Lung (tissue), 12 donors: ENCODE results near the gene COQ10B. TPM values are rescaled to one million over a fixed set of nuclear protein-coding genes. Genes with fewer than 3 reads are reported as not detected.

ENCODE experiments used
- ATAC-seq: fragments of 200-7000 bp; cut with Tn5 transposase; one replicate; pipeline ENCODE4 v1.9.1; 2020; ENCODE audit warnings: moderate number of reproducible peaks; ENCODE audit not compliant: insufficient read depth, low FRiP score
- DNase-seq, 3 donors: peaks; one replicate each; pipeline ENCODE4 v3.0.0-alpha.2; 2013 to 2017
- H3K27ac ChIP-seq, 2 donors: one replicate each; pipeline ENCODE4 v1.5.1; 2013; ENCODE audit warnings: mild to moderate bottlenecking in 2 of 2, moderate library complexity in 2 of 2, control low read depth in 1 of 2, inconsistent platforms in 1 of 2, low read depth in 1 of 2, low read length in 1 of 2
- H3K27me3 ChIP-seq, 3 donors: one replicate each; pipeline ENCODE4 v1.5.1; 2013; ENCODE audit warnings: low read length in 2 of 3; ENCODE audit not compliant: control insufficient read depth in 3 of 3, insufficient read depth in 3 of 3
- H3K36me3 ChIP-seq, 4 donors: one replicate each; pipeline ENCODE4 v1.5.1; 2013; ENCODE audit warnings: low read length in 4 of 4, mild to moderate bottlenecking in 1 of 4, moderate library complexity in 1 of 4; ENCODE audit not compliant: control insufficient read depth in 4 of 4, insufficient read depth in 4 of 4
- H3K4me1 ChIP-seq, 5 donors: one replicate each; pipeline ENCODE4 v1.5.1; 2013; ENCODE audit warnings: low read length in 5 of 5, mild to moderate bottlenecking in 2 of 5, moderate library complexity in 1 of 5; ENCODE audit not compliant: control insufficient read depth in 5 of 5, insufficient read depth in 5 of 5
- H3K4me3 ChIP-seq: one replicate; pipeline ENCODE4 v1.5.1; 2013; ENCODE audit warnings: mild to moderate bottlenecking, control low read depth, moderate library complexity
- H3K9ac ChIP-seq, 2 donors: one replicate each; pipeline ENCODE4 v1.5.1; 2013; ENCODE audit warnings: low read length in 2 of 2, control low read depth in 1 of 2; ENCODE audit not compliant: insufficient read depth in 1 of 2
- H3K9me3 ChIP-seq, 4 donors: one replicate each; pipeline ENCODE4 v1.5.1; 2013; ENCODE audit warnings: low read length in 3 of 4, mild to moderate bottlenecking in 1 of 4, moderate library complexity in 1 of 4; ENCODE audit not compliant: control insufficient read depth in 4 of 4, insufficient read depth in 3 of 4
- WGBS, 2 donors: extraction: QIAGEN DNeasy Blood & Tissue Kit; methylation state at CpG; one replicate each; pipeline ENCODE4 v1.1.7; 2013; 5-methylcytosine and 5-hydroxymethylcytosine counted together
- polyA plus RNA-seq, 2 donors: library from polyadenylated mRNA; stranded (reverse); fragments of 200-250 nt; gene quantifications; one replicate each; pipeline ENCODE4 v1.2.1, GENCODE V29; 2013
- total RNA-seq, 2 donors: library from RNA; depleted of rRNA in 1 of 2; stranded (reverse); fragments of >200 nt in 1 of 2; gene quantifications; one replicate each; pipeline ENCODE4 v1.2.1, GENCODE V29; 2014 to 2021
- TF ChIP-seq, protein P1 (sequence below): IDR thresholded peaks from 2 replicates; pipeline ENCODE4 v1.5.1; 2012; ENCODE audit warnings: mild to moderate bottlenecking; ENCODE audit errors: control extremely low read depth, extremely low read depth
- donor health status: control.
- donor health status: control.
- donor health status: Bipolar disorder and iron deficiency.
- donor health status: healthy.
- donor health status: DM: yes; HTN: yes; CAD: no.

Gene COQ10B
- total and polyA plus RNA-seq, 4 donors, result 13.3 to 26.8 (median 20.9) TPM

- ATAC-seq (no peak), DNase-seq (no peak)
- TF ChIP-seq, protein P1, sequence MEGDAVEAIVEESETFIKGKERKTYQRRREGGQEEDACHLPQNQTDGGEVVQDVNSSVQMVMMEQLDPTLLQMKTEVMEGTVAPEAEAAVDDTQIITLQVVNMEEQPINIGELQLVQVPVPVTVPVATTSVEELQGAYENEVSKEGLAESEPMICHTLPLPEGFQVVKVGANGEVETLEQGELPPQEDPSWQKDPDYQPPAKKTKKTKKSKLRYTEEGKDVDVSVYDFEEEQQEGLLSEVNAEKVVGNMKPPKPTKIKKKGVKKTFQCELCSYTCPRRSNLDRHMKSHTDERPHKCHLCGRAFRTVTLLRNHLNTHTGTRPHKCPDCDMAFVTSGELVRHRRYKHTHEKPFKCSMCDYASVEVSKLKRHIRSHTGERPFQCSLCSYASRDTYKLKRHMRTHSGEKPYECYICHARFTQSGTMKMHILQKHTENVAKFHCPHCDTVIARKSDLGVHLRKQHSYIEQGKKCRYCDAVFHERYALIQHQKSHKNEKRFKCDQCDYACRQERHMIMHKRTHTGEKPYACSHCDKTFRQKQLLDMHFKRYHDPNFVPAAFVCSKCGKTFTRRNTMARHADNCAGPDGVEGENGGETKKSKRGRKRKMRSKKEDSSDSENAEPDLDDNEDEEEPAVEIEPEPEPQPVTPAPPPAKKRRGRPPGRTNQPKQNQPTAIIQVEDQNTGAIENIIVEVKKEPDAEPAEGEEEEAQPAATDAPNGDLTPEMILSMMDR, result no peak
- Histone ChIP-seq H3K27me3 (no peaks in the 10 kb centered on the region), H3K9me3 (no peaks in the 10 kb centered on the region), H3K4me1 (peaks cover 0 to 5% (median 1%) of the 10 kb centered on the region in 5 donors), H3K4me3 (no peak overlapping the region), H3K9ac (no peak overlapping the region), H3K27ac (no peak overlapping the region), H3K36me3 (peaks cover 4 to 14% (median 9%) of the 10 kb centered on the region in 4 donors)
- 96 to 97% methylated on average over 5 of the region's 5 CpGs for WGBS, 2 donors
These were observed 53.3 kb downstream of the COQ10B start for GRCh38 chr2:197506658-197507057.

GRCh38 chr2:197513915-197514314 is 60.6 kb downstream of the COQ10B start:
- Histone ChIP-seq H3K27me3 (no peaks in the 10 kb centered on the region), H3K27ac (no peak overlapping the region), H3K9me3 (no peaks in the 10 kb centered on the region), H3K9ac (no peak overlapping the region), H3K4me1 (peaks cover 0 to 22% (median 5%) of the 10 kb centered on the region in 5 donors), H3K4me3 (no peak overlapping the region), H3K36me3 (no peaks in the 10 kb centered on the region)
- ATAC-seq (no peak), DNase-seq (no peak)
- TF ChIP-seq, protein P1, result no peak
- 95 to 96% methylated on average over 5 of the region's 5 CpGs for WGBS, 2 donors

DNA sequence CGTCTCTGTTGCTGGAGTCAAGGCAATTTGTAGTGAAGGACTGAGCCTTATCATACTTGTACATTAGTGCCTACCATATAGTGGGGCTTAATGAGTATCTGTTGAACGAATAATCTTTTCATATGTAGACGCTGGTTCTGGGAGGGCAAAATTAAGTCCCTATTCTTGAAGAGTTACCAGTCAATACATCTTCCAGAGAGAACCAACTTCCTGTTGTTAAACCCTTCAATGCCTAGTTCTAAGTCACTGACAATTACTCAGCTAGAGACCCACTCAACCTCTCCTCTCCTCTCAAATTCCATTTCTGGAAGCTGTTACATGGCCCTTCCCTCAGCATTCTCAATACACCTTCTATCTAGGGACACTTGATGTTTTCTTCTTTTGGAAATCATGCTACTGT is 61.4 kb downstream of the COQ10B start:
- Histone ChIP-seq H3K27ac (peak overlapping the region in 1 of 2 donors; percentile 89), H3K4me1 (peaks cover 0 to 22% (median 5%) of the 10 kb centered on the region in 5 donors), H3K27me3 (no peaks in the 10 kb centered on the region), H3K36me3 (no peaks in the 10 kb centered on the region), H3K9me3 (no peaks in the 10 kb centered on the region), H3K9ac (peak overlapping the region in 1 of 2 donors; percentile 83), H3K4me3 (no peak overlapping the region)
- DNase-seq (peak in 1 of 3 donors; percentile 29), ATAC-seq (no peak)
- TF ChIP-seq, protein P1, result no peak
- WGBS, 2 donors, result 51 to 68% methylated on average over 3 of the region's 3 CpGs

GRCh38 chr2:197515315-197515738 is 62.0 kb downstream of the COQ10B start:
- DNase-seq (peak; percentile 62 to 94 (median 92)), ATAC-seq (no peak)
- peak overlapping the region; percentile 43 to 83 for H3K9ac ChIP-seq
- H3K36me3 ChIP-seq, result no peaks in the 10 kb centered on the region
- peak overlapping the region; percentile 66 for H3K4me3 ChIP-seq
- peak overlapping the region; percentile 89 to 98 for H3K27ac ChIP-seq
- H3K27me3 ChIP-seq, result no peaks in the 10 kb centered on the region
- peaks cover 0 to 22% (median 5%) of the 10 kb centered on the region in 5 donors for H3K4me1 ChIP-seq
- H3K9me3 ChIP-seq, result no peaks in the 10 kb centered on the region
- TF ChIP-seq, protein P1, result no peak
- 0% methylated on average over 16 of the region's 16 CpGs for WGBS, 2 donors
